Spinal cord (tissue), 10 donors: ENCODE data around the gene OR9G1. TPM values are rescaled to one million over a fixed set of nuclear protein-coding genes. Genes with fewer than 3 reads are reported as not detected.

ENCODE experiments used
- DNase-seq, 6 donors: peaks; one replicate each; pipeline versions ENCODE4 v3.0.0 to v3.0.0-alpha.2; 2013 to 2015; ENCODE audit warnings: low spot score in 6 of 6, low read depth in 4 of 6
- H3K27ac ChIP-seq: one replicate; pipeline ENCODE4 v1.5.1; 2013; ENCODE audit warnings: low read depth, low read length, control low read depth
- H3K27me3 ChIP-seq: one replicate; pipeline ENCODE4 v1.6.1; 2013; ENCODE audit warnings: low read length; ENCODE audit not compliant: control insufficient read depth, insufficient read depth
- H3K36me3 ChIP-seq: one replicate; pipeline ENCODE4 v1.6.1; 2013; ENCODE audit warnings: low read length; ENCODE audit not compliant: control insufficient read depth, insufficient read depth
- H3K4me1 ChIP-seq: one replicate; pipeline ENCODE4 v1.6.1; 2013; ENCODE audit warnings: low read length; ENCODE audit not compliant: control insufficient read depth, insufficient read depth
- H3K4me3 ChIP-seq: one replicate; pipeline ENCODE4 v1.5.1; 2013; ENCODE audit warnings: low read depth, low read length, control low read depth
- H3K9me3 ChIP-seq: one replicate; pipeline ENCODE4 v1.6.1; 2013; ENCODE audit warnings: low read length; ENCODE audit not compliant: control insufficient read depth, insufficient read depth
- WGBS: methylation state at CpG from one replicate; pipeline ENCODE4 v1.1.5; 2013; ENCODE audit warnings: missing lambda C conversion rate; ENCODE audit not compliant: insufficient coverage; 5-methylcytosine and 5-hydroxymethylcytosine counted together
- polyA plus RNA-seq, 2 donors: library from polyadenylated mRNA; unstranded; fragments of 120-200 nt; gene quantifications; one replicate each; pipeline ENCODE4 v1.2.1, GENCODE V29; 2013; ENCODE audit not compliant: insufficient read length in 2 of 2
- total RNA-seq, 2 donors: library from RNA; depleted of rRNA in 1 of 2; stranded (reverse); fragments of 120-200 nt in 1 of 2; fragments of >200 nt in 1 of 2; gene quantifications; one replicate each; pipeline versions ENCODE4 v1.2.3 to v1.2.4, GENCODE V29; 2013 to 2014
- donor health status: healthy.

OR9G1 gene
- total and polyA plus RNA-seq, 4 donors = not detected

- Histone ChIP-seq H3K27me3 (no peaks in the 10 kb centered on the region), H3K4me3 (no peak overlapping the region), H3K9me3 (no peaks in the 10 kb centered on the region), H3K4me1 (no peaks in the 10 kb centered on the region), H3K36me3 (no peaks in the 10 kb centered on the region), H3K27ac (no peak overlapping the region)
- no peak for DNase-seq
- no CpG with 5 or more reads among the region's 1 CpG for WGBS
Observed at GRCh38 chr11:56705784-56706396, 7.0 kb downstream of the OR9G1 start.

DNA sequence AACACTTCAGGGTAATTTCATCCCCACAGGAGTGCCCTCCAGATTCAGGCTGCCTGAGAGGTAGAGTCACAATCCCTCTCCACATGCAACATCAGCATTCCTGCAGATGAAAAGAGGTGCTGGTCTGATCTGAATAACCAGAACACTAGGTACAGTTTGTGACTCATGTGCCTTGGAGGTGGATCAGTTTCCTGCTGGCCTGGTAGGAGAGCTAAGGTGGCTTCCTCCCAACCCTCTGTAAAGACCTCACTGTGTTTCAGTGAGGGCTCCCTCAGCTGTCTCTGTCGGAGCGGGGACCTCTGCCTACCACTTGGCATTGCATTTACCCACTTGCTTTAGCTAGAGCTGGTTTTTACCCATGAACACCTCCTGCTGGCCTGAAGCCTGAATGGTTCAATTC is 7.6 kb downstream of the OR9G1 start:
- Histone ChIP-seq H3K9me3 (no peaks in the 10 kb centered on the region), H3K4me3 (no peak overlapping the region), H3K27ac (no peak overlapping the region), H3K36me3 (no peaks in the 10 kb centered on the region), H3K27me3 (no peaks in the 10 kb centered on the region), H3K4me1 (no peaks in the 10 kb centered on the region)
- no peak for DNase-seq
- WGBS = no CpG with 5 or more reads among the region's 2 CpGs

GRCh38 chr11:56714206-56714605 is 15.3 kb downstream of the OR9G1 start:
- Histone ChIP-seq H3K27me3 (no peaks in the 10 kb centered on the region), H3K9me3 (no peaks in the 10 kb centered on the region), H3K4me1 (no peaks in the 10 kb centered on the region), H3K27ac (no peak overlapping the region), H3K4me3 (no peak overlapping the region), H3K36me3 (no peaks in the 10 kb centered on the region)
- WGBS = no CpG with 5 or more reads among the region's 2 CpGs
- no peak for DNase-seq

DNA sequence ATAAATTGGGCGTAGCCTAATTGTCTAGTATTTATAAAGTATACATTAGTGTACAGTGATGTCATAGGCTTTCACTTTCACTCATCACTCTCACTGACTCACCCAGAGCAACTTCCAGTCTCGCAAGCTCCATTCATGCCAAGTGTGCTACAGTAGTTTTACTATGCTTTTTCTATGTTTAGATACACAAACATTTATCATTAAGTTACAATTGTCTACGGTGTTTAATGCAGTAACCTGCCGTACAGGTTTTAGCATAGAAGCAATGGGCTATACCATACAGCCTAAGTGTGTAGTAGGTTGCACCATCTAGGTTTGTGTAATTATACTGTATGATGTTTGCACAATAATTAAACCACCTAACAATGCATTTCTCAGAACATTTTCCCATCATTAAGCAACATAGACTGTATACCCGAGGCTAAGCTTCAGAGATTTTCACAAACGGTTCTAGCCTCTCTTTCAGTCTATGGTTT is 17.5 kb downstream of the OR9G1 start:
- Histone ChIP-seq H3K36me3 (no peaks in the 10 kb centered on the region), H3K27me3 (no peaks in the 10 kb centered on the region), H3K27ac (no peak overlapping the region), H3K4me1 (no peaks in the 10 kb centered on the region), H3K9me3 (no peaks in the 10 kb centered on the region), H3K4me3 (no peak overlapping the region)
- no CpG with 5 or more reads among the region's 6 CpGs for WGBS
- no peak for DNase-seq

DNA sequence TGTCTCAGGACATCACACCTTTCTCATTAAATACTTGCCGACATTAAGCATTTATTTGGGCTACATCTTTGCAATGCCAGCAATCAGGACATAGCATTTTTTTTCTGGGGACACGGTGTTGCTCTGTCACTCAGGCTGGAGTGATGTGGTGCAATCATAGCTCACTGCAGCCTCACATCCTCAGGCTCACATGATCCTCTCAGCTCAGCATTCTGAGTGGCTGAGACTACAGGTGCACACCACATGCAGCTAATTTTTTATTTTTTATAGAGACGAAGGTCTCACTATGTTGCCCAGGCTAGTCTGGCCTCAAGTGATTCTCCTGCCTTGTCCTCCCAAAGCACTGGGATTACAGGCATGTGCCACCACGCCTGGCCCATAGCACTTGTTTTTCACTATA is 21.6 kb downstream of the OR9G1 start:
- no peak for DNase-seq
- WGBS = 80% methylated on average over 4 of the region's 4 CpGs
- no peaks in the 10 kb centered on the region for H3K36me3 ChIP-seq
- no peaks in the 10 kb centered on the region for H3K27me3 ChIP-seq
- no peaks in the 10 kb centered on the region for H3K4me1 ChIP-seq
- no peak overlapping the region for H3K27ac ChIP-seq
- H3K9me3 ChIP-seq = no peaks in the 10 kb centered on the region
- H3K4me3 ChIP-seq = no peak overlapping the region

DNA sequence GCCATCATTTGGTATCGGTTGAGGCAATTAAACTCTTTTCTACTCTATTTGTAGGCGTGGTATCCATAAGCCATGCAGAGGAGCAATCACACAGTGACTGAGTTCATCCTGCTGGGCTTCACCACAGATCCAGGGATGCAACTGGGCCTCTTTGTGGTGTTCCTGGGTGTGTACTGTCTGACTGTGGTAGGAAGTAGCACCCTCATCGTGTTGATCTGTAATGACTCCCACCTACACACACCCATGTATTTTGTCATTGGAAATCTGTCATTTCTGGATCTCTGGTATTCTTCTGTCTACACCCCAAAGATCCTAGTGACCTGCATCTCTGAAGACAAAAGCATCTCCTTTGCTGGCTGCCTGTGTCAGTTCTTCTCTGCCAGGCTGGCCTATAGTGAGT is 41.2 kb downstream of the OR9G1 start:
- H3K9me3 ChIP-seq = no peaks in the 10 kb centered on the region
- no peak for DNase-seq
- no peaks in the 10 kb centered on the region for H3K4me1 ChIP-seq
- no peak overlapping the region for H3K27ac ChIP-seq
- WGBS = 100% methylated on average over 1 of the region's 3 CpGs
- H3K27me3 ChIP-seq = no peaks in the 10 kb centered on the region
- H3K36me3 ChIP-seq = no peaks in the 10 kb centered on the region
- H3K4me3 ChIP-seq = no peak overlapping the region

- no peak overlapping the region for H3K4me3 ChIP-seq
- no peaks in the 10 kb centered on the region for H3K27me3 ChIP-seq
- 91% methylated on average over 3 of the region's 4 CpGs for WGBS
- H3K4me1 ChIP-seq = no peaks in the 10 kb centered on the region
- no peak for DNase-seq
- H3K36me3 ChIP-seq = no peaks in the 10 kb centered on the region
- H3K9me3 ChIP-seq = no peaks in the 10 kb centered on the region
- no peak overlapping the region for H3K27ac ChIP-seq
Observed at GRCh38 chr11:56740886-56741285, 42.0 kb downstream of the OR9G1 start.

- WGBS = no CpG with 5 or more reads among the region's 1 CpG
- Histone ChIP-seq H3K9me3 (no peaks in the 10 kb centered on the region), H3K36me3 (no peaks in the 10 kb centered on the region), H3K27ac (no peak within 1 kb of the TSS), H3K4me1 (no peaks in the 10 kb centered on the region), H3K27me3 (no peaks in the 10 kb centered on the region), H3K4me3 (no peak within 1 kb of the TSS)
- no peak for DNase-seq
Observed at GRCh38 chr11:56748597-56748996, 49.7 kb downstream of the OR9G1 start, which contains the start of gene OR9G4. OR9G4 (minus strand) TSS chr11:56748697; CDS start chr11:56743766, 4,931 bp downstream.

- WGBS = no CpG with 5 or more reads among the region's 5 CpGs
- no peak overlapping the region for H3K27ac ChIP-seq
Observed at GRCh38 chr11:56750190-56750589, 51.3 kb downstream of the OR9G1 start.

GRCh38 chr11:56751480-56751879 is 52.6 kb downstream of the OR9G1 start:
- no peak for DNase-seq
- H3K4me1 ChIP-seq = no peaks in the 10 kb centered on the region
- no peaks in the 10 kb centered on the region for H3K9me3 ChIP-seq
- no peaks in the 10 kb centered on the region for H3K36me3 ChIP-seq
- H3K27me3 ChIP-seq = no peaks in the 10 kb centered on the region
- no peak overlapping the region for H3K27ac ChIP-seq
- no peak overlapping the region for H3K4me3 ChIP-seq
- WGBS = 94% methylated on average over 5 of the region's 5 CpGs

More at GRCh38 chr11:56750190-56750589, 51.3 kb downstream of the OR9G1 start:
- Histone ChIP-seq H3K36me3 (no peaks in the 10 kb centered on the region), H3K4me3 (no peak overlapping the region), H3K4me1 (no peaks in the 10 kb centered on the region), H3K9me3 (no peaks in the 10 kb centered on the region), H3K27me3 (no peaks in the 10 kb centered on the region)
- DNase-seq = no peak
